ENCODE measurements around the gene MARK3. TPM values are rescaled to one million over a fixed set of nuclear protein-coding genes. Genes with fewer than 3 reads are reported as not detected.

MARK3 gene
- total RNA-seq, 2 experiments from 2014 or later: 68.4 to 69.2 TPM

DNA sequence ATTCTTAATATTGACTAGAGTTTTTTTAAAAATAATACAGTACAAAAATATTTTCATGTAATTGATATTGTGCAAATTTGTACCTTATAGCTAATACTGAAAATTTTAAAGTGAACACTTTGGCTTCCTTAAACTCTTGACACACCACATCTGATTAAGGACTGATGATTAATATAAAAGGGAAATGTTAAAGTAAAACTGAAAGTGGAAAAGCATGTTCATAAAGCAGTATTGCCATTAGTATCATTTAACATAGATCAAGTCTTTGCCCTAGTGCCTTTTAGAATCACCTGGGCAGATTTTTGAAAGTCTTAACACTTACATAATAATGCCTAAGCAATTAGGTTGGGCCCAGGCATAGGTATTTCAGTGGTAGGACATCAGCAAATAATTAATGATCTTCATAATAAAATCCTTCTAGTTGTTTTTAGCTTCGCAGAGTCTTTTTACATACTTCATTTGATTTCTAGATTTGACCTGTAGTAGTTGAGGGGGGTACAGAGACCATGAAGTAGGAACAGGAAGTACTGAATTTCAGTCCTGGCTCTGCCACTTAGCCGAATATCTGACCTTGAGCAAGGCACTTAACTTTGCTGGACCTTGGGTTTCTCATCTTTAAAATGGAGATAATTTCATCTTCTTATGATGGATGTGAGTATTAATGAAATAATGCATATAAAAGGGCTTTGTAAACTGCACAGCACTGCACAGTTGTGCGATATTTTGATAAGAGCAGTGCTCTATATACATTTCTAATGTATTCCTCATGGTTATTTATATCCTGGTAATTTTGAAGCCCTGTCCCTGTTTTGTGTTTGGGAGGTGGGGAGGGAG lies 43.7 kb downstream of the MARK3 start:
- intact Hi-C loops (cut with micrococcal nuclease): no loop called here
- POLR2A ChIA-PET: interaction anchor here (1.1 kb wide), 1 partner anchor 24 kb away, joined by 4 read pairs; no protein-coding TSS in a partner anchor
- Mint-ChIP-seq H3K4me1 (ENCODE audit: low read depth) (peaks cover 46% of the 10 kb centered on the region), H3K27ac (peak overlapping the region; percentile 60), H3K36me3 (ENCODE audit: low read depth) (peaks cover 26% of the 10 kb centered on the region), H3K4me3 (no peak overlapping the region), H3K9me3 (no peaks in the 10 kb centered on the region), H3K27me3 (no peaks in the 10 kb centered on the region)
- ATAC-seq (peak; percentile 32), DNase-seq (no peak)
- TF ChIP-seq, protein P1, sequence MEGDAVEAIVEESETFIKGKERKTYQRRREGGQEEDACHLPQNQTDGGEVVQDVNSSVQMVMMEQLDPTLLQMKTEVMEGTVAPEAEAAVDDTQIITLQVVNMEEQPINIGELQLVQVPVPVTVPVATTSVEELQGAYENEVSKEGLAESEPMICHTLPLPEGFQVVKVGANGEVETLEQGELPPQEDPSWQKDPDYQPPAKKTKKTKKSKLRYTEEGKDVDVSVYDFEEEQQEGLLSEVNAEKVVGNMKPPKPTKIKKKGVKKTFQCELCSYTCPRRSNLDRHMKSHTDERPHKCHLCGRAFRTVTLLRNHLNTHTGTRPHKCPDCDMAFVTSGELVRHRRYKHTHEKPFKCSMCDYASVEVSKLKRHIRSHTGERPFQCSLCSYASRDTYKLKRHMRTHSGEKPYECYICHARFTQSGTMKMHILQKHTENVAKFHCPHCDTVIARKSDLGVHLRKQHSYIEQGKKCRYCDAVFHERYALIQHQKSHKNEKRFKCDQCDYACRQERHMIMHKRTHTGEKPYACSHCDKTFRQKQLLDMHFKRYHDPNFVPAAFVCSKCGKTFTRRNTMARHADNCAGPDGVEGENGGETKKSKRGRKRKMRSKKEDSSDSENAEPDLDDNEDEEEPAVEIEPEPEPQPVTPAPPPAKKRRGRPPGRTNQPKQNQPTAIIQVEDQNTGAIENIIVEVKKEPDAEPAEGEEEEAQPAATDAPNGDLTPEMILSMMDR (IDR thresholded peaks at IDR 0.05): no peak
- CTCF ChIA-PET: interaction anchor here (0.7 to 4.7 kb wide), 3 partner anchors 34 to 42 kb away, joined by 3 to 22 read pairs (median 3); no protein-coding TSS in a partner anchor

DNA sequence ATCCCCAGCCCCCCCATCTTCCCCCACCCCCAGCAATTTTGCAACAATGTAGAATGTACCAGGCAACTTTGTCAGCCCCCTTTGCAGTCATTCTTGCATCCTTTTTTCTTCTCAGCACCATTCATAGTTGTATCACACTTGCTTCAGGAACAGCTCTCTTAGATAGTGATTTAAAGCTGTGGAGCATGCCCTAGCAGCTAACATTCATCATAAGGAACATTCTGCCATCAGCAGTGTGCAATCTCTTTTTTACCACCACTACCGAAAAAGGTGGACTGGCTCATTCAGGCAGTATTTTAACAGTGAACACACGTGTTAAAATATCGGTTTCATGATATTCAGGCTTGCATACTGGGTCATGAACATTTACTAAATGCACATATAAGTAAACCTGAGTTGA lies 45.1 kb downstream of the MARK3 start:
- TF ChIP-seq, protein P1 (IDR thresholded peaks at IDR 0.05): no peak
- H3K27me3 Mint-ChIP-seq: no peaks in the 10 kb centered on the region
- H3K4me3 Mint-ChIP-seq: no peak overlapping the region
- CTCF ChIA-PET: interaction anchor here (1.0 kb wide), 1 partner anchor 14 kb away, joined by 3 read pairs; no protein-coding TSS in a partner anchor
- ATAC-seq (no peak), DNase-seq (no peak)
- H3K36me3 Mint-ChIP-seq (ENCODE audit: low read depth): peaks cover 27% of the 10 kb centered on the region
- H3K27ac Mint-ChIP-seq: no peak overlapping the region
- intact Hi-C loops (cut with micrococcal nuclease): no loop called here
- H3K9me3 Mint-ChIP-seq: no peaks in the 10 kb centered on the region
- H3K4me1 Mint-ChIP-seq (ENCODE audit: low read depth): peaks cover 49% of the 10 kb centered on the region
- POLR2A ChIA-PET: no interaction called here

DNA sequence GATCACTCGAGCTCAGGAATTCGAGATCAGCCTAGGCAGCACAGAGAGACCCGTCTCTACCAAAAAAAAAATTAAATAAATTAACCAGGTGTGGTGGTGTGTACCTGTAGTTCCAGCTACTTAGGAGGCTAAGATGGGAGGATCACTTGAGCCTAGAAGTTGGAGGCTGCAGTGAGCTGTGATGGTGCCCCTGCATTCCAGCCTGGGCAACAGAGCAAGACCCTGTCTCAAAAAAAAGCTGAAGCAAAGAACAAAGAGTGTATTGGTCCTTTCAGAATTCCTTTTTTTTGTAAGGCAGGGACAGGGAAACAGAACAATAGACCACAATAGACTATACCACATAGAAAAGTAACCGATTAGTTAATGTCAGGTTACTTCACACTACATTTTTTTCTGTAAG lies 47.4 kb downstream of the MARK3 start:
- ChIA-PET CTCF (interaction anchor here (1.1 to 1.8 kb wide), 2 partner anchors 16 to 42 kb away, joined by 3 to 5 read pairs; no protein-coding TSS in a partner anchor), POLR2A (no interaction called here)
- TF ChIP-seq, protein P1 (IDR thresholded peaks at IDR 0.05): no peak
- intact Hi-C loops (cut with micrococcal nuclease): no loop called here
- Mint-ChIP-seq H3K9me3 (no peaks in the 10 kb centered on the region), H3K27ac (no peak overlapping the region), H3K4me1 (ENCODE audit: low read depth) (peaks cover 40% of the 10 kb centered on the region), H3K4me3 (no peak overlapping the region), H3K36me3 (ENCODE audit: low read depth) (peaks cover 23% of the 10 kb centered on the region), H3K27me3 (no peaks in the 10 kb centered on the region)
- no peak for ATAC-seq
- no peak for DNase-seq

DNA sequence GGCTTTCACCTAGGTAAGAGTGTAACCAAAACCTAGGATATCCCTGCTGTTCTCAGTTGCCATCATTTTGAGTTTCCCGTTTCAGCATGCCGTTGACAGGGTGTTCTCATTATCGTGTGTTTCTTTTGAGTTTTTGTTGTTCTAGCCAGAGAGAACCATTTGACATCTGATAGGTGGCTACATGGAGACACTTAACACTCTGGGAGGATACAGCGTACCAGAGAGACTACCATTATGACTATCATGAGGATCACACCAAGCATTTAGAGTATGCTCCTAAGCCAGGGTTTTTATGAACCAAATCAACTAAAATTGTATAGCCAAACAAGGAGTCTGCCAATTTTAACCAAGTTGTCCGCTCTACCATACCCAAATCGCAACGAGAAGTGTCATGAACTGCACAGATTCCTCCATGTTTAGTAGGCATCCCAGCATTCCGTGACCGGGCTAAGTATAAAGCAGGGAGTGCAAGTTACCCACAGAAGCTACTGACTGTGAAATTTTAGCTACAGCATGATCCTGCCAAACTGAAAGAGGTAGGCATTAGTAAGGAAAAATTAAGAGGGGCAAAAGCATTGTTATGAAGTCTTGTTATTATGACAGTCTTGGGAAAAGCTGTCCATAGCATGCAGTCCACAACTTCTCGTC lies 48.8 kb downstream of the MARK3 start:
- intact Hi-C loops (cut with micrococcal nuclease): no loop called here
- TF ChIP-seq, protein P1 (IDR thresholded peaks at IDR 0.05): no peak
- no peaks in the 10 kb centered on the region for H3K9me3 Mint-ChIP-seq
- ChIA-PET POLR2A (no interaction called here), CTCF (interaction anchor here (1.0 to 1.6 kb wide), 4 partner anchors 17 to 44 kb away, joined by 3 to 6 read pairs (median 3); no protein-coding TSS in a partner anchor)
- no peak overlapping the region for H3K4me3 Mint-ChIP-seq
- ATAC-seq (no peak), DNase-seq (no peak)
- peak overlapping the region; percentile 57 for H3K27ac Mint-ChIP-seq
- H3K4me1 Mint-ChIP-seq (ENCODE audit: low read depth): peaks cover 30% of the 10 kb centered on the region
- H3K36me3 Mint-ChIP-seq (ENCODE audit: low read depth): peaks cover 27% of the 10 kb centered on the region
- no peaks in the 10 kb centered on the region for H3K27me3 Mint-ChIP-seq
